ENCODE data around the gene PRSS53.

The PRSS53 gene

GRCh38 chr16:31094424-31095120 lies 5.8 kb upstream of the PRSS53 start, which contains the start of gene VKORC1:
TSS of gene VKORC1 (minus strand) at chr16:31094797. CDS start at chr16:31094729, 68 bp downstream.
- DNase-seq (peak; percentile 90), ATAC-seq (peak; percentile 94)

- ATAC-seq (no peak), DNase-seq (peak; percentile 28)
Observed at GRCh38 chr16:31094088-31094423, 5.3 kb upstream of the PRSS53 start.

GRCh38 chr16:31093132-31093703 lies 4.5 kb upstream of the PRSS53 start:
- DNase-seq = no peak
- ATAC-seq = no peak

DNA sequence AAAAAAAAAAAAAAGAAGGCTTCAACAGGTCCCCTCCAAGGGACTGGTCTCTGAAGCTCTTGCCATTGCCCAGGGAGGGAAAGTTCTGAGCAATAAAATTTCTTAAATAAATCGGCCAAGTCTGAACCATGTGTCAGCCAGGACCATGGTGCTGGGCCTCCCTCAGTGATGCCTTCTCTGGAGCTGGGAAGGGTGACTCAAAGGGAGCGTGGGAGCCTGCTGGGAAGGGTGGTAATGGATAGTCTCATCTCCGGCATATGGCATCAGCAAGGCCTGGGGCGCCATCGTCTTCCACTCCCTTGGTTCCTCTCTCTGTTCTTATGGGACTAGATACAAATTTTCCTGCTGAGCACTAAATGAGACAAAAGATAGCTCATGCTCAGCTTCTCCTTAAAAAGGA lies 3.6 kb upstream of the PRSS53 start:
- ATAC-seq = no peak
- no peak for DNase-seq

DNA sequence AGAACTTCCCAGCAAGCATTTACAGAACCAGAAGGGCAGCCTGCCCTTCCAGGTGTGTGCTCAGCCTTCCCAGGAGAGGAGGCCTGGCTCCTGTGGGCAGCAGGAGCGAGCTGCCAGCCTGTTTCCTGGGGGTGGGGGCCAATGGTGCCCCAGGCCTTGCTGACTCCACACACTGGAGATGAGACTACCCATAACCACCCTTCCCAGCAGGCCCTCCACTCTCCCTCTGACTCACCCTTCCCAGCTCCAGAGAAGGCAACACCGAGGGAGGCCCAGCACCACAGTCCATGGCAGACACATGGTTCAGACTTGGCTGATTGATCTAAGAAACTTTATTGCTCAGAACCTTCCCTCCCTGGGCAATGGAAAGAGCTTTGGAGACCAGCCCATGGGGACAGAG lies 1.8 kb upstream of the PRSS53 start:
- ATAC-seq (no peak), DNase-seq (no peak)

DNA sequence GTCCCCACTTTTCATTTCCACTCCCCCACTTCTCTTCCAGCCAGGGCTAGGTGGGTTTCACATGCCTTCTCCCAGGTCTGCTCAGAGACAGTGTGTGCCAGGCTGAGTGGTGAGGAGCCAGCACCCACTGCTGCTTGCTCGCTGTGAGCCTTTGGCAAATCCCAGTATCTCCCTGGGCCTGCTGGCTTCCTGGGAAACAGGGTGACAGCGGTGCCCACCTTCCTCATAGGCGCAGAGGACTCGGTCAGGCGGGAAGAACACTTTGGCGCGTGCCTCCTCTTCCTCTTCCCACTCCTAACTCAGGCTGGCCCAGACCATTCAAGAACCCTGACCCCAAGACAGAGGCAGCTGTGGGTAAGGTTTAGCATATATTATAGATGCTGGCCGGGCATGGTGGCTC lies 456 bp upstream of the PRSS53 start:
- no peak for ATAC-seq
- DNase-seq = no peak

DNA sequence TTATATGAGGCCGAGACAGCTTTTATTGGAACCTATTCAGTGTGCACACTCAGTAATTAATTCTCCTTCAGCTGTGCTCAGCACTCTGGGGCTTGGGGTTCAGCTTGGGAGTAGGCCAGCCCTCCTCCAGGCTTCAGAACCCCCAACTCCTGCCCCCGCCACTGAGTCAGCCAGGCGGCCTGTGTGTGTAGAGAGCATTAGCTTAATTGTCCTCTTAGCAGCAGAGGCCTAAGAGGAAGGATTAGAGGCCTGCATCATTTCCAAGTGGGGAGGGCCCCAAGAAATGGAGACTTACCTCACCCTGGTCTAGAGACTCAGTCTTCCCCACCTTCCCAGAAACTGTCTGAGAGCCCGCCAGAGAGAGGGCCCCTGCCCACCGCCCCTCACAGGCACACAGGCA lies 772 bp downstream of the PRSS53 start:
- ATAC-seq (no peak), DNase-seq (no peak)

- ATAC-seq (no peak), DNase-seq (no peak)
Observed at GRCh38 chr16:31087481-31087880, 1.3 kb downstream of the PRSS53 start.

DNA sequence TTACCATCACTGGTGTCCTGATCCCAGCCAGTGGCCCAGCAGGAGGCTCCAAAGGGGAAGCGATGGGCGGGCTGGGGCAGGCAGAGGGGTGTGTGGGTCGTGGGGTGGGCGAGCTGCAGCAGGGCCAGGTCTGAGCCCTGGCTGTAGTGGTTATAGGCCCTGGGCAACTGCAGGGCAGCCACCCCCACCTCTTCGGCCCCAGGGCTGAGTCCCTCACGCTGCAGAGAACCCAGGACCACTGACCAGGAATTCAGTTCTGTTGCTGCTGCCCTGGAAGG lies 2.2 kb downstream of the PRSS53 start:
- no peak for ATAC-seq
- DNase-seq = no peak

DNA sequence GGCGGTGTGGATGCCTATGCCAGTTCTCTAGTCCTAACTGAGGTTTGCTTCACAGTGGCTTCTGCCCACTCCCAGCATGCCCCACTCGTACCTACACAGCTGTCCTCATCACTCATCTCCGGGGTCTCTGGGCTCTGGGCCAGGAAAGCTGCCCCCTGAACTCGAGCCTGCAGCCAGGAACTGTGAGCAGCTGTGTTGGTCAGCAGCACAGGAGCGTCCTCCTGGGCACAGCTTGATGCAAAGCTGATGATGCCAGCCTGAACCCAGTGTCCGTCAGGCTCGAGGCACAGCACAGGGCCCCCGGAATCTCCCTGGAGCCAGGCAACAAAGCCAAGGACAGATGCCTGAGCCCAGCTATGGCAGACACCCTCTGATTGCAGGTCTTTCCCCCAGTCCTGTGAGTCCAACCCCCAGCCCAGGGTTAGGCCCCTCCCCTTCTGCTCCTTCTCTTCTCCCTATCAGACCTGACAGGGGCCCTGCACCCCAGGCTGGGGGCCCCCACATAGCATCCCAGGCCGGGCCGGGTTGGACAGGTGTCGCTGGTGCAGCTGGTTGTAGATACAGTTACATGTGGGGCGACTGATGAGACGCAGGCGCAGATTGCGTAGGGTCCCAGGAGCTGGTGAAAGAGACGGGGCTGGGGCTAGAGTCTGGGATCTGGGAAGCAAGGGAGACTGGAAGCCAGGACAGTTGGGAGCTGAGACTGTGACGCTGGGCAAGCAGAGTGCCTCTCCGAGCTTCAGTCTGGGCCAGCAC lies 2.7 kb downstream of the PRSS53 start:
- DNase-seq (no peak), ATAC-seq (no peak)

DNA sequence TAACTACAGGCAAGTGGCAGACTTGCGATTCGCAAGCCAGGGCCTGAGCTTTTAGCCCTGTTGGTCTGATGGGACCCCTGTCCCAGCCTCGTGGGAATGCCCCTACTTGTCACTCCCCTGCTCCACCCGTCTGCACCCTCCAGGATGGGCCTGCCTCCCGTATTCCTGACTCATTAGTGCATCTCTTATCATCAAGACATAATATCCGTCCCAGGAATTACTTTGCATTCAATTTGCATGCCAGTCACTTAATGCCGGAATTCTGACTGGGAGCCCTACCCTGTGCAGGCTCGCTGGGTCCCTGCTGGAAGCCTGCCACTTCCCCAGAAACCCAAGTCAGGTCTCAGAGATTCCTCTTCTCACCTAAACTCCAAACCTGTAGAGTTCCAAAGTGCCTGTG lies 3.3 kb downstream of the PRSS53 start:
- ATAC-seq (no peak), DNase-seq (no peak)

GRCh38 chr16:31084584-31085302 lies 4.0 kb downstream of the PRSS53 start:
- no peak for DNase-seq
- ATAC-seq = no peak

GRCh38 chr16:31083981-31084380 lies 4.8 kb downstream of the PRSS53 start:
- DNase-seq = no peak
- no peak for ATAC-seq

DNA sequence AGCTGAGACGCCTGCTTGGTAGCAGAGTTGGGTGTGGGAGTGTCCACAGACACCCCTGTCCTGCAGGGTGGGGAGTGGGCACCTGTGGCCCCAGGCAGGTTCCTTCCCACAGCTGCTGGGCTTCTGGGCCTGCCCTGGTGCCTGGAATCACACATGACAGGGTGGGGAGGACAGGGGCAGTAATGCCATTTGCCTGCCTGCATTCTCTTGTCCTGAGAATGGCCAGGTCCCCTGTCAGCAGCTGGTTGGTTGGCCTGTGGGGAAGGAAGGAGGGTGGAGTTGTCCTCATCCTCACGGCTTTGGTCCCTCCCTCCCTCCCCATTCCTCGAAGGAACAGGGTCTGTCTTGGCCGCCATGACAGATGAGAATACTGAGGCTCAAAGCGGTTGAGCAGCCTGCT lies 5.2 kb downstream of the PRSS53 start:
- DNase-seq = no peak
- ATAC-seq = no peak

GRCh38 chr16:31083081-31083480 lies 5.7 kb downstream of the PRSS53 start:
- ATAC-seq = no peak
- DNase-seq = no peak

- no peak for DNase-seq
Observed at GRCh38 chr16:31082368-31083045, 6.2 kb downstream of the PRSS53 start.

DNA sequence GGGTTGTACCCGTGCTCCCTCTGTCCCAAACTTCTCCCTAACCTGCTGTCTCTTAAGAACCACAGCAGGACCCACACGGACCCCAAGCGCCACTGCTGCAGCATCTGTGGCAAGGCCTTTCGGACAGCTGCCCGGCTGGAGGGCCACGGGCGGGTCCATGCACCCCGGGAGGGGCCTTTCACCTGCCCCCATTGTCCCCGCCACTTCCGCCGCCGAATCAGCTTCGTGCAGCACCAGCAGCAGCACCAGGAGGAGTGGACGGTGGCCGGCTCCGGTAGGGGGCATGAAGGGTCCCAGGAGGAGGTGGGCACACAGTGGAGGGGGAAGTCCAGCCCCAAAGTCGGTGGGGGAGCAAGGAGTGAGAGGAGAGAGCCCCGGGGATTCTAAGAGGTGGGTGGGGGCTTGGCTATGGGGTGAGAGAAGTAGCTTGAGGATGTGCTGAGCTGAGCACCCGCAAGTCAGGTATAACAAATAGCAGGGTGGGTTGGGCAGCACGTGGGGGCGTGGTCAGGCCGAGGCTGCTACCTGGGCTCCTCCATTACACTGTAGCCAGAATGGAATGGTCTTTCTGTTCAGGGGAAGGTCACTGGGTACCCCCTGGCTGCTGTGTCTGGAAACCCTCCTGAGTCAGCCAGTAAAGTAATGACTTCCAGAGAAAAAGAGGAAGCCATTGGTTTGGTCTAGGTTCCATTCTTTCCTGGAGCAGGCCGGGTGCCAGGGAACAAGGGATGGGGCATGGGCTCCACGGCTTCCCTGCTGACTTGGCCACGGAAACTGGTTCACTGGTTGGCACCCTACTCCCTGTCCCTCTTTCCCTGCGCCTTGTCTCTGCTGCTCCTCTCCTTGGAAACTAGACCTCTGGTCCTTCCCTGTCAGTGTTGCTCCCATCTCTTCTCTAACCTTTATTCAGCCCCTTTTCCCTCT lies 7.1 kb downstream of the PRSS53 start:
- ATAC-seq (no peak), DNase-seq (no peak)

More at GRCh38 chr16:31082368-31083045, 6.2 kb downstream of the PRSS53 start:
- no peak for ATAC-seq

- DNase-seq (no peak), ATAC-seq (no peak)
Observed at GRCh38 chr16:31080756-31081419, 7.9 kb downstream of the PRSS53 start.

- ATAC-seq (no peak), DNase-seq (no peak)
Observed at GRCh38 chr16:31080035-31080629, 8.6 kb downstream of the PRSS53 start.

- DNase-seq = no peak
Observed at GRCh38 chr16:31079342-31079944, 9.3 kb downstream of the PRSS53 start.

More at GRCh38 chr16:31079342-31079944, 9.3 kb downstream of the PRSS53 start:
- ATAC-seq = no peak
